A673 (cell line): ENCODE results near the gene UST.

Experiments used
- CTCF ChIP-seq: fragments of 300-800, 200-600 bp; sonication (generic); conservative IDR thresholded peaks from 2 replicates; pipeline ENCODE4 v1.5.1; 2017; ENCODE audit warnings: low read depth, mild to moderate bottlenecking, antibody characterized with exemption, low read length, moderate library complexity, mixed read lengths
- EZH2 ChIP-seq: fragments of 200-600 bp; sonication (generic); IDR thresholded peaks from 2 replicates; pipeline ENCODE4 v1.6.1; 2017; ENCODE audit warnings: borderline replicate concordance, low read depth, mild to moderate bottlenecking, mixed read lengths, antibody characterized with exemption, low read length; ENCODE audit not compliant: poor library complexity, severe bottlenecking

GRCh38 chr6:148808786-148809304 is 62.0 kb downstream of the UST start:
- TF ChIP-seq CTCF = no peak
- no peak for TF ChIP-seq EZH2
